Measurements from ENCODE around the gene CLK3. TPM values are rescaled to one million over a fixed set of nuclear protein-coding genes. Genes with fewer than 3 reads are reported as not detected.

CLK3 gene
- total and polyA plus RNA-seq, 2 of the 13 experiments (the other 11 are each of a cell fraction or from before 2014, with no cell fraction given), result 41.5 to 82.0 TPM

- TF ChIP-seq, protein P1, sequence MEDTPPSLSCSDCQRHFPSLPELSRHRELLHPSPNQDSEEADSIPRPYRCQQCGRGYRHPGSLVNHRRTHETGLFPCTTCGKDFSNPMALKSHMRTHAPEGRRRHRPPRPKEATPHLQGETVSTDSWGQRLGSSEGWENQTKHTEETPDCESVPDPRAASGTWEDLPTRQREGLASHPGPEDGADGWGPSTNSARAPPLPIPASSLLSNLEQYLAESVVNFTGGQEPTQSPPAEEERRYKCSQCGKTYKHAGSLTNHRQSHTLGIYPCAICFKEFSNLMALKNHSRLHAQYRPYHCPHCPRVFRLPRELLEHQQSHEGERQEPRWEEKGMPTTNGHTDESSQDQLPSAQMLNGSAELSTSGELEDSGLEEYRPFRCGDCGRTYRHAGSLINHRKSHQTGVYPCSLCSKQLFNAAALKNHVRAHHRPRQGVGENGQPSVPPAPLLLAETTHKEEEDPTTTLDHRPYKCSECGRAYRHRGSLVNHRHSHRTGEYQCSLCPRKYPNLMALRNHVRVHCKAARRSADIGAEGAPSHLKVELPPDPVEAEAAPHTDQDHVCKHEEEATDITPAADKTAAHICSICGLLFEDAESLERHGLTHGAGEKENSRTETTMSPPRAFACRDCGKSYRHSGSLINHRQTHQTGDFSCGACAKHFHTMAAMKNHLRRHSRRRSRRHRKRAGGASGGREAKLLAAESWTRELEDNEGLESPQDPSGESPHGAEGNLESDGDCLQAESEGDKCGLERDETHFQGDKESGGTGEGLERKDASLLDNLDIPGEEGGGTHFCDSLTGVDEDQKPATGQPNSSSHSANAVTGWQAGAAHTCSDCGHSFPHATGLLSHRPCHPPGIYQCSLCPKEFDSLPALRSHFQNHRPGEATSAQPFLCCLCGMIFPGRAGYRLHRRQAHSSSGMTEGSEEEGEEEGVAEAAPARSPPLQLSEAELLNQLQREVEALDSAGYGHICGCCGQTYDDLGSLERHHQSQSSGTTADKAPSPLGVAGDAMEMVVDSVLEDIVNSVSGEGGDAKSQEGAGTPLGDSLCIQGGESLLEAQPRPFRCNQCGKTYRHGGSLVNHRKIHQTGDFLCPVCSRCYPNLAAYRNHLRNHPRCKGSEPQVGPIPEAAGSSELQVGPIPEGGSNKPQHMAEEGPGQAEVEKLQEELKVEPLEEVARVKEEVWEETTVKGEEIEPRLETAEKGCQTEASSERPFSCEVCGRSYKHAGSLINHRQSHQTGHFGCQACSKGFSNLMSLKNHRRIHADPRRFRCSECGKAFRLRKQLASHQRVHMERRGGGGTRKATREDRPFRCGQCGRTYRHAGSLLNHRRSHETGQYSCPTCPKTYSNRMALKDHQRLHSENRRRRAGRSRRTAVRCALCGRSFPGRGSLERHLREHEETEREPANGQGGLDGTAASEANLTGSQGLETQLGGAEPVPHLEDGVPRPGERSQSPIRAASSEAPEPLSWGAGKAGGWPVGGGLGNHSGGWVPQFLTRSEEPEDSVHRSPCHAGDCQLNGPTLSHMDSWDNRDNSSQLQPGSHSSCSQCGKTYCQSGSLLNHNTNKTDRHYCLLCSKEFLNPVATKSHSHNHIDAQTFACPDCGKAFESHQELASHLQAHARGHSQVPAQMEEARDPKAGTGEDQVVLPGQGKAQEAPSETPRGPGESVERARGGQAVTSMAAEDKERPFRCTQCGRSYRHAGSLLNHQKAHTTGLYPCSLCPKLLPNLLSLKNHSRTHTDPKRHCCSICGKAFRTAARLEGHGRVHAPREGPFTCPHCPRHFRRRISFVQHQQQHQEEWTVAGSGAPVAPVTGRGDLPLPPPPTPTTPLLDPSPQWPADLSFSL (CRISPR knock-in tag; IDR thresholded peaks at IDR 0.05), result peak; percentile 86; the same call in 1 of the 2 replicates
- no peak for TF ChIP-seq SP5 (CRISPR knock-in tag; IDR thresholded peaks at IDR 0.05; ENCODE audit: borderline replicate concordance, low read depth)
- peak; percentile 40; the same call in 1 of the 2 replicates for TF ChIP-seq CEBPG (CRISPR knock-in tag; IDR thresholded peaks at IDR 0.05)
- peak; percentile 53; the same call in 1 of the 2 replicates for TF ChIP-seq ZBTB43 (CRISPR knock-in tag; conservative IDR thresholded peaks at IDR 0.05)
- no peak for TF ChIP-seq ZIK1 (CRISPR knock-in tag; IDR thresholded peaks at IDR 0.05; ENCODE audit: borderline replicate concordance, low read depth)
Observed at GRCh38 chr15:74664028-74664616, 48.5 kb downstream of the CLK3 start (continued).
